Kidney glomerular epithelial cell (primary cell): ENCODE results near the gene ADGRE2.

ENCODE experiments used
- DNase-seq: peaks from one replicate; lab custom pipeline; 2025; lab: John Stamatoyannopoulos, UW

Gene ADGRE2

DNA sequence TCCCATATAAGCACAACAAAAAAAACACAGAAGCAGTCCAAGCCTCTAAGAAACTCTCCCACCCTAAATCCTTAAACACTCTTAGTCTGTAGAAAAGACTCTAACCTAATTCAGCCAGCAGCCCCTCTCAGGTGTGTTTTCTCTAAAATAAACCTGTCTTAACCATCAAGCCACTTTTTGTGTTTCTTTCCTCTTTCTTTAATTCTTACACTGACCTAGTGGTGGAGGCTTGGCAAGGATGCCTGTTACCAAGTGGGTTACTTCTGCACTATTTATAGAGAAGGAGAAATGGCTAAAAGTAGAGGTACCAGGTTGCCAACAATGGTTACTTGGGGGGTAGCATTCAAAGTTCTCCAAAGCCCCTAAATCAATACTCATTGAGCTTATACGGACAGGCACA lies 44.8 kb downstream of the ADGRE2 start:
- no peak for DNase-seq

DNA sequence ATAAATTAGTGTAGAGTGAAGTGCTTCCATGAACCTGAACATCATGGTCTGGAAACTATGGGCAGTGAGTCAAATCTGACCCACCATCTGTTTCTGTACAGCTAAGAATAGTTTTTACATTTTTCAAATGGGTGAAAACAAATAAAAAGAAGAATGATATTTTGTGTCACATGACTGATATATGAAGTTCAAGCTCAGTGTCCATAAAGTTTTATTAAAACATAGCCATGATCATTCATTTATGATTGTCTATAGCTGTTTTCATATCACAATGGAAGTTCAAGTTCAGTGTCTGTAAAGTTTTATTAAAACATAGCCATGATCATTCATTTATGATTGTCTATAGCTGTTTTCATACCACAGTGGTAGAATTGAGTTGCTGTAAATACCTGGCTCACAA lies 45.9 kb downstream of the ADGRE2 start:
- no peak for DNase-seq

DNA sequence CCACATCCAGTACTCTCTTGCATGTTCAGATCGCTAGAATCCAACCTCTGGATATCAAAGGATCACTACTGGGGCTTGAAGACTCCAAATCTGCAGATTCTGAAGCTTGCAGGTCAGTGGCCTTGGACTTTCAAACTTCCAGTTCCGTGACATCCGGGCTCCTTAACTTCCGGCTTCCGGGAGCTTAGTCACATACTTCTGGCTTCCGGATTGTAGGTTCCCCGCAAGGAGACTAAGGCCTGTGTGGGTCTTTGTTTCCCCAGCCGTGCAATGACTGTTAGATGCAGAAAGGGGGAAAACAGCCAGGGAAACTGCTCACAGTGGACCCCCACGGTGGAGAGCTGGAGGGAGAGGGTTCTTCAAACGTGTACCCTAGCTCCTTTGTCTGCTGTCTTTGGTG lies 47.2 kb downstream of the ADGRE2 start:
- no peak for DNase-seq

DNA sequence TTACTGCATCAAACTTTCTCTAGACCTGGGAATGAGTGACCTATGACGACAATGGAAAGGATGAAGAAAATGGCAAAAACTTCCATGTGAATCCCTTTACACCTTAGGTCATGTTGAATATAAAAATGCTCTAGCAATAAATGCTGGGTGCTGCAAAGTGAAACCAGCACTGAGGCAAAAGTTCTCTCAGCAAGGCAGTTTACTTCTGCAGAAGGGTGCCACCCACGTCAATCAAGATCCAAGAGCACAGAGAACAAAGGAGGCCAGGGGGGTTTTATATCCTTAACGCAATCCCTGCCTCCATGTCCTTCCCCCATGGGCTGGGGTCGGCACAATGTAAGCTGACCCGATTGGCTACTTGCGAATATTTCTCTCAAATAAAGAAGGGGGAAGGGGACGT lies 49.8 kb downstream of the ADGRE2 start:
- DNase-seq, result no peak

DNA sequence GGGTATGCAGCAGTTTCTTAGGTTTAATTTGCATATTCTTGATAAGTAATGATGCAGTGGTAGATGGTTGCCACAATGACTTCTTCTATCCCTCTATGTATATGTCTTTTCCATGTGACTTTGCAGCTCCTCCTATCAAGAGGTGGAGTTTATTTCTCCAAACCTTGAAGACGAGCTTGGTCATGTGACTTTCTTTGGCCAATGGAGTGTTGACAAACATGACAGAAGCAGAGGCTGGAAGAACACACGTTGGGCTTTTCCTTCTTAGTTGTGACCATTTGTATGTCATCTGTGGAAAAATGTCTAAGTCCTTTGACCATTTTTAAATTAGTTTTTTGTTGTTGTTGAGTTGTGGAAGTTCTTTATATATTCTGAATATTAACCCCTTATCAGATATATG lies 56.2 kb downstream of the ADGRE2 start:
- DNase-seq, result no peak

- no peak for DNase-seq
These were observed 59.2 kb downstream of the ADGRE2 start for GRCh38 chr19:14719162-14719561.

- no peak for DNase-seq
These were observed 59.7 kb downstream of the ADGRE2 start for GRCh38 chr19:14718522-14719116.

DNA sequence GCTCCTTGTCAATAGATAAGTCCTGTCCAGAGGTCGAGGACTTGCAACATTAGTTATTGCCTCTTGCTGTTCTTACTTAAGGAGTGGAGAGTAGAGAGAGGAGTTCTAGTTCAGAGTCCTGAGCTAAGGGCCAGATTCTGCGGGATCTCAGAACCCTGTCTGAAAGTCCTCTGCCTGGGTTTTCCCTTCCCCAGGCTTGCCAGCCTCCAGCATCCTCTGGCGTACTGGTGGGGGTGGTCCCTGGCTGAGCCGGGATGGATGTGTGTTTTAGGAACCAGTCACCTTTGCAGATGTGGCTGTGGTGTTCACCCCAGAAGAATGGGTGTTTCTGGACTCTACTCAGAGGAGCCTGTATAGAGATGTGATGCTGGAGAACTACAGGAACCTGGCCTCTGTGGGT lies 62.5 kb downstream of the ADGRE2 start:
- no peak for DNase-seq

- no peak for DNase-seq
These were observed 73.9 kb downstream of the ADGRE2 start for GRCh38 chr19:14704450-14704849.

GRCh38 chr19:14703833-14704232 lies 74.5 kb downstream of the ADGRE2 start:
- DNase-seq, result no peak

- DNase-seq, result no peak
These were observed 77.5 kb downstream of the ADGRE2 start for GRCh38 chr19:14700711-14701375.

DNA sequence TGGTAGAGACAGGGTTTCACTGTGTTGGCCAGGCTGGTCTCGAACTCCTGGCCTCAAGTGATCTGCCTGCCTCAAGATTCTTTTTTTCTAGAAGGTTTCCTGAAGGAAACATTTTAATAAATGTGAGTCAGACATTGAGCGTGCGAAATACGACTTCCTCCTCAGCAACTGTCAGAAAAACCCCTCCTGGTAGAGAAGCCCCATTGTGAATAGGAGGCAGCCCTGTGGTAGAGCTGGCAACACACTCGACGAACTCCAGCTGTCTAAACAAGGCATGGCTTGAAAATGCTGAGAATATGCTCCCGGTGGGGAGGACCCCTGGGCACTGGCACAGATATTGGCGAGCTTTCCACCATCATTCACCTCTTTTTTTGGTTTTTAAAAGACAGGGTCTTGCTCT lies 78.7 kb downstream of the ADGRE2 start:
- no peak for DNase-seq

DNA sequence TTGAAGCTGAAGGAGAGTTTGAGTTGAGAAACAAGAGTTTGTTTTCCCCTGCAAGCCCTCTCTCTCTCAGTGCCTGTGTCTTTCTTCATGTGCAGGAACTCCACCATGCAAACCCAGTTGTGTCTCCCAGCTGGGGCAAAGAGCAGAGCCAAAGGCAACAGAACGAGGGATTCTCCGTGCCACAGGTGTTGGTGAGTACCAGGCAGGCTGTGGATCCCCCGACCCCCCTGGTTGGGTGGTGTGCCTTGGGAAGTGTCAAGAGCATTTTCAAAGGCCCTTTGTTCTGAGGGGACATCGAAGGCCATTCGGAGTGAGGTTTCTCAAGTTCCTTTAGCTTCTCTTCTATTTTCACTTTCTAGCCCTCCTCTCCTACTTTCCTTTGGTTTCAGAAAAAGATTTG lies 82.9 kb downstream of the ADGRE2 start:
- no peak for DNase-seq

- no peak for DNase-seq
These were observed 83.6 kb downstream of the ADGRE2 start for GRCh38 chr19:14694641-14695266.

DNA sequence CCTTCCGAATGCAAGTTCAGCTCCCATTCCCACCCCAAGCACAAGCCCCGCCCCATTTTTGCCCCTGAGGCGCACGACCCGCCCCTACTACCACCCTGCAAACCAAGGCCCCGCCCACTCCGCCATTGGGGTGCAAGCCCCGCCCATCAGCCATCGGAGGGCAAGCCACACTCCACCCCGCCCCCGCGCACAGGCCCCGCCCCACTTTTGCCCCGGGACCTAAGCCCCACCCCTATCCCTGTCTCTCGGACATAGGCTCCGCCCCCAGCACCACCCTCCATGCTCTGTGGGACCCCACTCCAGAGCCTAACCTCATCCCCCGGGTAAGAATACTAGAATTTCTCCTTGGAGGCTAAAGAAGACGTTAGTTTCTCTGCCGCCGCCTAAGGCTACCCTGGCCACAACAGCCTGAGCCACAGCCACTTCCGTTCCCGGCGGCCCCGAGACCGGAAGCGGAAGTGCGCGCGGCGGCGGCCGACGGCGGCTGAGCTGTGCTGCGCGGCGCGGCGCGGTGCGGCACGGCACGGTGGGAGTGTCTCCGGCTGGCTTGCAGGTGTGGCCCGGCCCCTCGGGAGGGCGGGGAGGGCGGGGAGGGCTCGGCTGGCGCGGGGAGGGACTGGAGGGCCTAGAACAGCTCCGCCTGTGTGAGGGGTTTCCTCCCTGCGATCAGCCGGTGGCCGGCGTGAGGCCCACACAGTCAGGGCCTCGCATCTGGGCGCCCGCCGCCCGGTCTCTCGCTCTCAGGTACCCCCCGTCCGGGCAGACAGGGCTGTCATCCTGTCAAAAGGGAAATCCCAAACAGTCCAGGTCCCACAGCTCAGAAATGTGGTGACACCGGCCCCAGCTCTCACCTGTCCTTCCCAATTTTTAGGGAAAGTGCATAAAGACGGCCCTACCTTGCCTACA lies 88.5 kb downstream of the ADGRE2 start, which contains the start of gene ZNF333:
Gene ZNF333, plus strand, starts transcription at position 451 of the 906 bp plus-strand sequence. CDS start 3,444 bp downstream, outside the sequence.
- peak; percentile 73 for DNase-seq

DNA sequence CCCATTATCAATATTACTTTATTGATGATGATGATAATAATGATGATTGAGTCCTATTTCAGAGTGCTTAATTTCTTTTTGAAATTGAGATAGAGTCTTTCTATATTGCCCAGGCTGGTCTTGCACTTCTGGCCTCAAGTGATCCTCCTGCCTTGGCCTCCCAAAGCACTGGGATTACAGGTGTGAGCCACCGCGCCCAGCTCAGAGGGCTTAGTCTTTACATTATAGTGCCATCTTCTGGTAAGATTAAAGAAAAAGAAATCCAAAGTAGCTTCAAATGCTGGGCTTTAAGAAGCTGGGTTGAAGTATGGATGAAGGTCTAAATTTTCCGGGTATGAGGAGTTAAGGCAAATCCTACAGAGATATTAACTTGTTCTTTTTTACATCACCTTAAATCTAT lies 91.9 kb downstream of the ADGRE2 start:
- peak; percentile 14 for DNase-seq

DNA sequence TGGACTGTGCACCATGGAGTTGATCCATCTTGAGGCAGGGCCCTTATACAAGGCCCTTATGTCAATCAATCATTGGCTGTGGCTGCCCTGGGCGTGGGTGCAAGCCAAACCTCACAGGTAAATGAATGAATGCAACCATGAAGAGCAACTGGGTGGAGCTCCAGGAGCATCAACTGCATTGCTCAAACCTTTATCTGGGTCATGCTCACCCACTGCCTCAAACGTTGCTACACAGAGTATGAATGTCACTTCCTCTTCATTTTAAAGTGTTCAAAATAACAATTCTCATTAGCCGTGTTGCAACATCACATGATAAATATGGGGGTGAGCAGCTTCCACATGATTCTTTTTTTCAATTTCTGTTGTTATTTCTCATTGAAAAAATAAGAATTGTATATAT lies 94.9 kb downstream of the ADGRE2 start:
- DNase-seq, result no peak
